Activated T-helper 17 cell treated with anti-CD3 and anti-CD28 coated beads, Interleukin-2, amount 50 U/mL, for 72 hours (primary cell): ENCODE results near the gene NACA. TPM values are rescaled to one million over a fixed set of nuclear protein-coding genes. Genes with fewer than 3 reads are reported as not detected.
A peak's percentile ranks its signal among the peaks of the same experiment; 100 is the strongest.
"Not testable (repeated sequence)": the region's sequence is repeated elsewhere in the genome, so short reads cannot be mapped to it uniquely, and the experiment has no call there.

Experiments
- ATAC-seq: fragments of 150-1000 bp; cut with Tn5 transposase; replicated peaks from 2 replicates; pipeline ENCODE4 v1.10.0; 2021; ENCODE audit warnings: mild to moderate bottlenecking, moderate library complexity
- H3K27ac Mint-ChIP-seq: one replicate; pipeline ENCODE4 v1.8.0; 2022; ENCODE audit warnings: mixed read lengths
- H3K27me3 Mint-ChIP-seq: one replicate; pipeline ENCODE4 v1.8.0; 2022; ENCODE audit warnings: mixed read lengths
- H3K36me3 Mint-ChIP-seq: one replicate; pipeline ENCODE4 v1.8.0; 2022; ENCODE audit warnings: low read depth, mild to moderate bottlenecking, mixed read lengths
- H3K4me1 Mint-ChIP-seq: one replicate; pipeline ENCODE4 v1.8.0; 2022; ENCODE audit warnings: mixed read lengths
- H3K4me3 Mint-ChIP-seq: one replicate; pipeline ENCODE4 v1.8.0; 2022; ENCODE audit warnings: mild to moderate bottlenecking, mixed read lengths
- H3K9me3 Mint-ChIP-seq: one replicate; pipeline ENCODE4 v1.8.0; 2022; ENCODE audit warnings: mixed read lengths
- total RNA-seq, 2 donors: library from RNA; stranded (reverse); gene quantifications; one replicate each; pipeline ENCODE4 v1.2.3, GENCODE V29; 2022

Gene NACA
- total RNA-seq, 2 donors from 2014 or later = 869 to 1,019 TPM

DNA sequence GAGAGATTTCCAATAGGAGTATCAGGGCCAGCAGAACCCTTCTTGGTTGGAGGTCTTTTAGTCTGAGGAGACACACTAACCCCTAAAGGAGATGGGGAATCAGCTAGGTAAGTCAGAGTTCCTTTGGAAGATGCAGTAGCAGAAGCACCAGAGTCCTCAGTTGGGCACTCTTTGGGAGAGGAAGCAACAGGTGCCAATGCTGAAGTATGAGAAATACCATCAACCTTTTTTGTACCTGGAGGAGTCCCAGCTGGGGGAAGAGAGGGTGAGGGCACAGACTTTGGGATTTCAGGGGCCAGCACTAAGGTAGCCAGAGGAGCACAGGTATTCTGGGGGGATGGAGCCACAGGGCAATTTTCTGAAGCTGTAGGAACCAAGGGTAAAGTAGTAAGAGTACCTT, 6.0 kb downstream of the NACA start:
- peak overlapping the region; percentile 97 for H3K4me3 Mint-ChIP-seq
- no peak for ATAC-seq
- H3K9me3 Mint-ChIP-seq = no peaks in the 10 kb centered on the region
- peaks cover 60% of the 10 kb centered on the region for H3K4me1 Mint-ChIP-seq
- peaks cover 90% of the 10 kb centered on the region for H3K36me3 Mint-ChIP-seq
- H3K27ac Mint-ChIP-seq = peak overlapping the region; percentile 98
- H3K27me3 Mint-ChIP-seq = no peaks in the 10 kb centered on the region

DNA sequence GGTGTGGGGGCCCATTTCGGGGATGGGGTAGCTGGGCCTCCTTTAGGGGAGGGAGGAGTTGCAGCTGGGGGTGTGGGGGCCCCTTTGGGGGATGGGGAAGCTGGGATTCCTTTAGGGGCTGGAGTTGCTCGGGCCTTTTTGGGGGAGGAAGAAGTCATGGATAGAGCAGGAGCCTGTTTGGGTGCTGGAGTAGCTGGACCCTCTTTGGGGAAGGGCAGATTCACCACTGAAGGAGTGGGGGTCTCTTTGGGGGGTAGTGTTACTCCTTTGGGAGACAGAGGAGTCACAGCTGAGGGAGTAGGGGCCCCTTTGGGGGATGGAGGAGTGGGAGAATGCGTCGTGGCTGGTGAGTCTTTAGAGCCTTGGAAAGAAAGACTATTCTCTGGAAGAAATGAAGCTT, 6.5 kb downstream of the NACA start:
- peak overlapping the region; percentile 98 for H3K27ac Mint-ChIP-seq
- no peak for ATAC-seq
- no peaks in the 10 kb centered on the region for H3K9me3 Mint-ChIP-seq
- H3K4me3 Mint-ChIP-seq = peak overlapping the region; percentile 97
- peaks cover 90% of the 10 kb centered on the region for H3K36me3 Mint-ChIP-seq
- peaks cover 60% of the 10 kb centered on the region for H3K4me1 Mint-ChIP-seq
- no peaks in the 10 kb centered on the region for H3K27me3 Mint-ChIP-seq

DNA sequence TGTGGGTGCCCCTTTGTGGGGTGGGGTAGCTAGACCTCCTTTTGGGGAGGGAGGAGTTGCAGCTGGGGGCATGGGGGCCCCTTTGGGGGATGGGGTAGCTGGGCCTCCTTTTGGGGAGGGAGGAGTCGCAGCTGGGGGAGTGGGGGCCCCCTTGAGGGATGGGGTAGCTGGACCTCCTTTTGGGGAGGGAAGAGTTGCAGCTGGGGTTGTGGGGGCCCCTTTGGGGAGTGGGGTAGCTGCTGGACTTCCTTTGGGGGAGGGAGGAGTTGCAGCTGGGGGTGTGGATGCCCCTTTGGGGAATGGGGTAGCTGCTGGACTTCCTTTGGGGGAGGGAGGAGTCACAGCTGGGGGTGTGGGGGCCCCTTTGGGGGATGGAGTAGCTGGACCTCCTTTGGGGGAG, 7.0 kb downstream of the NACA start:
- Mint-ChIP-seq H3K4me3 (no peak overlapping the region), H3K27ac (no peak overlapping the region), H3K4me1 (peaks cover 60% of the 10 kb centered on the region), H3K9me3 (no peaks in the 10 kb centered on the region), H3K36me3 (peaks cover 90% of the 10 kb centered on the region), H3K27me3 (no peaks in the 10 kb centered on the region)
- ATAC-seq = no peak

DNA sequence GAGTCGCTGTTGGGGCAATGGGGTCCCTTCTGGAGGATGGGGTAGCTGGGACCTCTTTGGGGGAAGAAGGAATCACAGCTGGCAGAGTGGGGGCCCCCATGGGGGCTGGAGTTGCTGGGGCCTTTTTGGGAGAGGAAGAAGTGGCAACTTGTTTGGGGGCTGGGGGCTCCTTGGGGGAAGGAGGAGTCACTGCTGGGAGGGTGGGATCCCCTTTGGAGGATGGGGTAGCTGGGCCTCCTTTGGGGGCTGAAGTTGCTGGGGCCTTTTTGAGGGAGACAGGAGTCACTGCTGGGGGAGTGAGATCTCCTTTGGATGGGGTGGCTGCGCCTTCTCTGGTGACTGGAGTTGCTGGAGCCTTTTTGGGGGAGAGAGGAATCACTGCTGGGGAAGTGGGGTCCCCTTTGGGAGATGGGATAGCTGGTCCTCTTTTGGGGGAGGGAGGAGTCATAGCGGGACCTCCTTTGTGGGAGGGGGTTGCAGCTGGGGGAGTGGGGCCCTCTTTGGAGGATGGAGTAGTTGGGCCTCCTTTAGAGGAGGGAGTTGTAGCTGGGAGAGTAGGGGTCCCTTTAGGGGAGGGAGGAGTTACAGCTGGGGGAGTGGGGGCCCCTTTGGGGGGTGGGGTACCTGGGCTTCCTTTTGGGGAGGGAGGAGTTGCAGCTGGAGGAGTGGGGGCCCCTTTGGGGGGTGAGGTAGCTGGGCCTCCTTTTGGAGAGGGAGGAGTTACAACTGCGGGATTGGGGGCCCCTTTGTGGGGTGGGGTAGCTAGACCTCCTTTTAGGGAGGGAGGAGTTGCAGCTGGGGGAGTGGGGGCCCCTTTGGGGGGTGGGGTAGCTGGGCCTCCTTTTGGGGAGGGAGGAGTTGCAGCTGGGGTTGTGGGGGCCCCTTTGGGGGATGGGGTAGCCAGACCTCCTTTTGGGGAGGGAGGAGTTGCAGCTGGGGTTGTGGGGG, 7.9 kb downstream of the NACA start:
- Mint-ChIP-seq H3K27me3 (no peaks in the 10 kb centered on the region), H3K4me1 (peaks cover 54% of the 10 kb centered on the region), H3K4me3 (no peak overlapping the region), H3K9me3 (no peaks in the 10 kb centered on the region), H3K27ac (peak overlapping the region; percentile 84), H3K36me3 (peaks cover 90% of the 10 kb centered on the region)
- ATAC-seq = no peak

DNA sequence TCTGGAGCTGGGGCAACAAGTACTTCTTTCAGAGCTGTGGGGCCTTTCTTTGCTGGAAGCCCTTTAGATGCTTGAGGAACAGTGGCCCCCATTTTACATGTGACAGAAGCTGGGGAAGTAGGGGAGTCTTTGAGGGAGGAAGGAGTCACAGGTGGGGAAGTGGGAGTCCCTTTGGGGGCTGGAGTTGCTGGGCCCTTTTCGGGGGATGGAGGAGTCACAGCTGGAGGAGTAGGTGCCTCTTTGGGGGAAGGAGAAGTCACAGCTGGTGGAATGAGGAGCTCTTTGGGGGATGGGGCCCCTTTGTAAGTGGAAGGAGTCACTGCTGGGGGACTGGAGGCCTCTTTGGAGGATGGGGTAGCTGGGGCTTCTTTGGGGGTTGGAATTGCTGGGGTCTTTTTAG, 8.6 kb downstream of the NACA start:
- peaks cover 48% of the 10 kb centered on the region for H3K4me1 Mint-ChIP-seq
- H3K9me3 Mint-ChIP-seq = no peaks in the 10 kb centered on the region
- H3K36me3 Mint-ChIP-seq = peaks cover 90% of the 10 kb centered on the region
- peak overlapping the region; percentile 31 for H3K4me3 Mint-ChIP-seq
- H3K27me3 Mint-ChIP-seq = no peaks in the 10 kb centered on the region
- ATAC-seq = no peak
- H3K27ac Mint-ChIP-seq = peak overlapping the region; percentile 84

DNA sequence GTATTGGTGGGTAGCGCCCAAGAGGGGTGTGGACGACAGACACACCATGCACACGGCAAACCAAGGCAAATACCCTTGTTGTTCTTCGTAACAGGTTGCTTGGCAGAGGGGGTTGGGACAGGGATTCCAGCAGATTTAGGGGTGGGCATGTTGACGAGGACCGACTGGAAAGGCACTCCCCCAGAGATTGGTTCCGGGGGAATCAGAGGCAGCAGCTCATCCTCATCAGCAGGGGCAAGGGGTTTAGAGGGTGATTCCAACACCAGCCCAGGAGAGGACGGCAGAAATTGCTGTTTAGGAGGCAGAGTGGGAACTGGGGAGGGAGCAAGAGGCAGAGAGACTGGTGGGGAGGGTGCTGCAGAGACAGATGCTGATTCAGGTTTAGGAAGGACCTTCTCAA, 9.3 kb downstream of the NACA start:
- peaks cover 41% of the 10 kb centered on the region for H3K4me1 Mint-ChIP-seq

DNA sequence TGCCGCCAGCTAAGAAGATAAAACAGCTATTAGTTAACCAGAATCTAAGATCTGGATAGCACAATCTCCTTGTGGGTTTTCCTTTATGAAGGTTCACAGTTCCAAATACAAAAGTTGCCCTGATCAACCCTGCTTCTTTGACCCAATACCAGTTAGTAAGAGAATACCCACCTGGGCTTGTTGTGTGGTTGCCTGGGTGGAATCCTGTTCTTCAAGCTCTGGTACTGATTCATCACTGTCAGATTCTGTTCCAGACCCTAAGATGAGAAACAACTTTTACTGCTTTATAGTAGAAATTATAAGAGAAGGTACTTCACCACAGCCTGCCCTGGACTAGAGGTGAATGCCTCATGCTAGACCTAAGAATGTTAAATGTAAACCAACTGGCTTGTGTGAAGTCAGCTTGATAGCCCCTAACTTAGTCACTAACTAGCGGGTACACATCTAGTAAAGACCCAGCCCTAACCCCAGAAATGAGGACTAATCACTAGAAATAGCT, 10.6 kb downstream of the NACA start:
- H3K4me1 Mint-ChIP-seq = peaks cover 28% of the 10 kb centered on the region
- H3K36me3 Mint-ChIP-seq = peaks cover 75% of the 10 kb centered on the region
- H3K9me3 Mint-ChIP-seq = no peaks in the 10 kb centered on the region
- H3K27me3 Mint-ChIP-seq = no peaks in the 10 kb centered on the region
- H3K27ac Mint-ChIP-seq = no peak overlapping the region
- no peak overlapping the region for H3K4me3 Mint-ChIP-seq
- no peak for ATAC-seq

More for the DNA sequence above, 9.3 kb downstream of the NACA start:
- H3K27ac Mint-ChIP-seq = peak overlapping the region; percentile 84
- H3K9me3 Mint-ChIP-seq = no peaks in the 10 kb centered on the region
- peak overlapping the region; percentile 31 for H3K4me3 Mint-ChIP-seq
- ATAC-seq = no peak
- no peaks in the 10 kb centered on the region for H3K27me3 Mint-ChIP-seq
- peaks cover 88% of the 10 kb centered on the region for H3K36me3 Mint-ChIP-seq

DNA sequence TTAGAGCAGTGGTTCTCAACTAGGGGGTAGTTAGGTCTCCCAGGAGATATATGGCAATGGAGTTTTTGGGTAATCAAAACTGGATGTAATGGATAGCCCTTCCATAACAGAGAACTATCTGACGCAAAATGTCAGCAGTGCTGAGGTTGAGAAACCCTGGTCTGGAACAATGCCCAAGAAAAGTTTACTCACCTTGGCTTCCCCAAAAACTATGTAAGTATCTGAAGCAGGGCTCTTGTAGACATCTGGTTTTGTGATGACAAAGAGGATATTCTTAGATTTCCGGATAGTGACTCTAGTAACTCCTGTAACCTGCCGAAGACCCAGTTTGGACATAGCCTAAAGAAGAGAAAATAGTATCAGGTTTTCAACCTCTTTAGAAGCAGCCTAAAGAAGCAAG, 11.8 kb downstream of the NACA start:
- peaks cover 64% of the 10 kb centered on the region for H3K36me3 Mint-ChIP-seq
- ATAC-seq = no peak
- peak overlapping the region; percentile 12 for H3K27ac Mint-ChIP-seq

DNA sequence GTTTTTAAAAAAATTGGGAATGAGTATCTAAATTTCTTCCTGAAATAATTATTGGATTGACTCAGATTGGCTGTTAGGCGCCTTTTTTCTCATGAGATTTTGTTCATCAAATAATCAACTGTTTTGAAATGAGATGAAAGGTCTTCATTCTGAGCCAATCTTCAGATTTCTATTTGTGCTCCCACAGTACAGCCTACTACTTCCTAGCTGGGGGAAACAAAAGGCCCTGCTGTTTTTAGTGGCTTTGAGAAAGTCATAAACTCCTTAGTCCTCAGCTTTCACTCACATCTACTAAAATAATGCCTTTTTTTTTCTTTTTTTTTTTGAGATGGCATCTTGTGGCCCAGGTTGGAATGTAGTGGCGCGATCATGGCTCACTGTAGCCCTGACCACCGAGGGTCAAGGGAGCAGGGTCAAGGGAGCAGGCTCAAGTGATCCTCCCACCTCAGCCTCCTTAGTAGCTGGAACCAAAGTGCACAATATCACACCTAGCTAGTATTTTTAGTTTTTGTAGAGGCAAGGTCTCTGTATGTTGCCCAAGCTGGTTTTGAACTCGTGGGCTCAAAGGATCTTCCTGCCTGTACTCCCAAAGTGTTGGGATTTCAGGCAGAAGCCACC, 15.2 kb downstream of the NACA start:
- no peak for ATAC-seq
- no peaks in the 10 kb centered on the region for H3K4me1 Mint-ChIP-seq
- H3K36me3 Mint-ChIP-seq = peaks cover 39% of the 10 kb centered on the region
- no peaks in the 10 kb centered on the region for H3K9me3 Mint-ChIP-seq
- H3K4me3 Mint-ChIP-seq = no peak overlapping the region
- no peak overlapping the region for H3K27ac Mint-ChIP-seq
- no peaks in the 10 kb centered on the region for H3K27me3 Mint-ChIP-seq

More for the DNA sequence above, 11.8 kb downstream of the NACA start:
- Mint-ChIP-seq H3K4me3 (no peak overlapping the region), H3K9me3 (no peaks in the 10 kb centered on the region), H3K4me1 (peaks cover 19% of the 10 kb centered on the region), H3K27me3 (no peaks in the 10 kb centered on the region)

DNA sequence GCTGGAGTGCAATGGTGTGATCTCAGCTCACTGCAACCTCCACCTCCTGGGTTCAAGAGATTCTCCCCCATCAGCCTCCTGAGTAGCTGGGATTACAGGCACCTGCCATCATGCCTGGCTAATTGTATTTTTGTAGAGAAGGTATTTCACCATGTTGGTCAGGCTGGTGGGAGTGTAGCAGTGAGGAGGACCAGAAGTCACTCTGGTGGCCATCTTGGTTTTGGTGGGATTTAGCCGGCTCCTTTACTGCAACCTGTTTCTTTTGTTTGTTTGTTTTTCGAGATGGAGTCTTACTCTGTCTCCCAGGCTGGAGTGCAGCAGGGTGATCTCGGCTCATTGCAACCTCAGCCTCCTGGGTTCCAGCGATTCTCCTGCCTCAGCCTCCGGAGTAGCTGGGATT, 20.6 kb downstream of the NACA start:
- not testable (repeated sequence) for H3K4me1 Mint-ChIP-seq, H3K36me3 Mint-ChIP-seq, H3K27me3 Mint-ChIP-seq, ATAC-seq, H3K27ac Mint-ChIP-seq, H3K4me3 Mint-ChIP-seq, H3K9me3 Mint-ChIP-seq

DNA sequence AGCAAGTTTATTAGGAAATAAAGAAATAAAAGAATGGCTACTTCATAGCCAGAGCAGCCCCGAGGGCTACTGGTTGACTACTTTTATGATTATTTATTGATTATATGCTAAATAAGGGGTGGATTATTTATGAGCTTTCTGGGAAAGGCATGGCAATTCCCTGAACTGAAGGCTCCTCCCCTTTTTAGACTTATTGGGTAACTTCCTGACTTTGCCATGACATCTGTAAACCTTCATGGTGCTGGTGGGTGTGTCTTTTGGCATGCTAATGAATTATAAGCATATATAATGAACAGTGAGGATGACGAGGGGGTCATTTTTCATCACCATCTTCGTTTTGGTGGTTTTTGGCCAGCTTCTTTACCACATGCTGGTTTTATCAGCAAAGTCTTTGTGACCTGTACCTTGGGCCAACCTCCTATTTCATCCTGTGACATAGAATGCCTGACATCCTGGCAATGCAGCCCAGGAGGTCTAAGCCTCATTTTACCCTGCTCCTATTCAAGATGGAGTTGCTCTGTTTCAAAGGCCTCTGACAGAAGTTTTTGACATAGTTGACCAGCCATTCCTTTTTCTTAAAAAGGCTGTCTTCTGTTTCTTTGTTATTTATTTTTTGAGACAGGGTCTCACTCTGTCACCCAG, 26.0 kb downstream of the NACA start:
- no peaks in the 10 kb centered on the region for H3K9me3 Mint-ChIP-seq
- H3K27me3 Mint-ChIP-seq = no peaks in the 10 kb centered on the region
- ATAC-seq = no peak
- no peaks in the 10 kb centered on the region for H3K4me1 Mint-ChIP-seq
- H3K4me3 Mint-ChIP-seq = no peak overlapping the region
- no peak overlapping the region for H3K27ac Mint-ChIP-seq
- no peaks in the 10 kb centered on the region for H3K36me3 Mint-ChIP-seq

DNA sequence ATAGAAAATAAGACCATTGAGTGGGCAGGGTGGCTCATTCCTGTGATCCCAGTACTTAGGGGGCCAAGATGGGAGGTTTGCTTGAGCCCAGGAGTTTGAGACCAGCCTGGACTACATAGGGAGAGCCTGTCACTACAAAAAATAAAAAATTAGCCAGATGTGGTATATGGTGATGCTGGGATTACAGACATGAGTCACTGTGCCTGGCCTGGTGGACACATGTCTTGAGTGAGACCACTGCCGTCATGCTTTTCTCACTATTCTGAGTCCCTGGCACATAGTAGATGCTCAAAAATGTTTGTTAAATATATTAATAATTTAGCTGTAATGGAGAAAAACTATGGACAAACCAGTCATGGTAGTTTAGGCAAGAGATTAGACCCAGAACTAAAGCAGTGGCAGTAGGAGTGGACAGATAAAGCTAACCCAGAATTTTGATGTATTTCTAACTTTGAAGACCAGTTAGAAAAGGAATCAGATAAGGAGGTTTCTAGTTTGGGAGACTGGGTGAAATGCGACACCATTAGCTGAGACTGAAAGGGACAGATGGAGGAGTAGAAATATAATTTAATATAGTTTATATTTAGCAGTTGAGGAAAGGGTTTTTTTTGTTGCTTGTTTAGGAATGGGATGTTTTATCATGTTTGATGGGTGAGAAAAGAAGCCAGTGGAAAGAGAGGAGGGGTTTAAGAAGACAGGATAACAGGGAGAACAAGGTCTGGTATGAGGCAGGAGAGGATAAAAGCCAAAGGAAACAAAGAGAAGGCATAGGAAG, 29.6 kb downstream of the NACA start:
- Mint-ChIP-seq H3K27ac (no peak overlapping the region), H3K4me3 (no peak overlapping the region), H3K4me1 (no peaks in the 10 kb centered on the region), H3K27me3 (no peaks in the 10 kb centered on the region), H3K9me3 (no peaks in the 10 kb centered on the region), H3K36me3 (no peaks in the 10 kb centered on the region)
- ATAC-seq = no peak

DNA sequence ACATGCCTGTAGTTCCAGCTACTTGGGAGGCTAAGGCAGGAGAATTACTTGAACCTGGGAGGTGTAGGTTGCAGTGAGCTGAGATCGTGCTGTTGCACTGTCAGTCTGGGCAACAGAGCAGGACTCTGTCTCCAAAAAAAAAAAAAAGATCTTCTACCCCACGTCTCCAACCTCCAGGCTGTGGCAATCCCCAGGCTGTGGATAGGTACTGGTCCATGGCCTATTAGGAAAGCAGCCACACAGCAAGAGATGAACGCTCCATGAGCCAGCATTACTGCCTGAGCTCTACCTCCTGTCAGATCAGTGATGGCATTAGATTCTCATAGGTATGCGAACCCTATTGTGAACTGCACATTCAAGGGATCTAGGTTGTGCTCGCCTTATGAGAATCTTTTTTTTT, 30.9 kb downstream of the NACA start:
- H3K4me3 Mint-ChIP-seq = no peak overlapping the region
- no peak overlapping the region for H3K27ac Mint-ChIP-seq
- H3K4me1 Mint-ChIP-seq = no peaks in the 10 kb centered on the region
- no peaks in the 10 kb centered on the region for H3K9me3 Mint-ChIP-seq
- no peak for ATAC-seq
- no peaks in the 10 kb centered on the region for H3K36me3 Mint-ChIP-seq
- no peaks in the 10 kb centered on the region for H3K27me3 Mint-ChIP-seq

DNA sequence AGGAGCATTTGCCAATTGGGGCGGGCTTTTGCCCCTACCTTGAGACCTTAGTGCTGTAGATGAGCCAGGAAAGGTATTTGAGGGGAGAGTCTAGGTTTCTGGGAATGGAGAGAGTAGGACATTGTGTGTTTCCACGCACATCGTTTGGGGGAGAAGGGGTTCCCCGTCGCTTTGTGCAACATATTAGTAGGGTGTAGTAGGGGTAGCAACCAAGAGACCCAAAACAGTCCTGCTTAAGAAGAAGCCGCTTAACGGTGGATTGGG, 36.3 kb downstream of the NACA start:
- Mint-ChIP-seq H3K27me3 (no peaks in the 10 kb centered on the region), H3K4me1 (peaks cover 8% of the 10 kb centered on the region), H3K27ac (peak overlapping the region; percentile 96), H3K4me3 (peak overlapping the region; percentile 95), H3K9me3 (no peaks in the 10 kb centered on the region), H3K36me3 (peaks cover 53% of the 10 kb centered on the region)
- ATAC-seq = no peak
